ENCODE measurements around the gene DCN.

- TF ChIP-seq CTCF (conservative IDR thresholded peaks at IDR 0.05; ENCODE audit: low read length) (no peak), EZH2phosphoT487 (IDR thresholded peaks at IDR 0.05; ENCODE audit: borderline replicate concordance) (no peak)
Measured at GRCh38 chr12:91189516-91189915, 6.9 kb upstream of the DCN start.

All from Loucy (cell line).